Muscle of leg (tissue), 11 donors: Measurements from ENCODE around the gene ROPN1B. TPM values are rescaled to one million over a fixed set of nuclear protein-coding genes. Genes with fewer than 3 reads are reported as not detected.
A peak's percentile ranks its signal among the peaks of the same experiment; 100 is the strongest.

Experiments
- DNase-seq: peaks from one replicate; pipeline ENCODE4 v3.0.0; 2013
- H3K27ac ChIP-seq: one replicate; pipeline ENCODE4 v1.5.1; 2013; ENCODE audit warnings: mild to moderate bottlenecking, low read length, control low read depth
- H3K27me3 ChIP-seq: one replicate; pipeline ENCODE4 v1.6.1; 2013; ENCODE audit warnings: low read length; ENCODE audit not compliant: control insufficient read depth, insufficient read depth
- H3K36me3 ChIP-seq: one replicate; pipeline ENCODE4 v1.6.1; 2013; ENCODE audit warnings: low read length; ENCODE audit not compliant: control insufficient read depth, insufficient read depth
- H3K4me1 ChIP-seq: one replicate; pipeline ENCODE4 v1.6.1; 2013; ENCODE audit warnings: low read length; ENCODE audit not compliant: control insufficient read depth, insufficient read depth
- H3K4me3 ChIP-seq: one replicate; pipeline ENCODE4 v1.5.1; 2013; ENCODE audit warnings: low read length, control low read depth
- H3K9me3 ChIP-seq: replicated peaks from 2 replicates; pipeline ENCODE4 v1.6.1; 2013; ENCODE audit warnings: low read depth, low read length; ENCODE audit not compliant: control insufficient read depth
- WGBS: methylation state at CpG from one replicate; pipeline ENCODE4 v1.1.5; 2013; ENCODE audit warnings: missing lambda C conversion rate; ENCODE audit not compliant: insufficient coverage; 5-methylcytosine and 5-hydroxymethylcytosine counted together
- polyA plus RNA-seq, 8 donors: library from polyadenylated mRNA; unstranded; fragments of 120-200 nt; gene quantifications; one replicate each; pipeline versions ENCODE4 v1.2.1 to v1.2.3, GENCODE V29; 2013; ENCODE audit warnings: inconsistent platforms in 1 of 8, low replicate concordance in 1 of 8; ENCODE audit not compliant: insufficient read length in 8 of 8, insufficient read depth in 1 of 8
- total RNA-seq: library from RNA; stranded (reverse); fragments of 120-200 nt; gene quantifications from one replicate; pipeline ENCODE4 v1.2.4, GENCODE V29; 2013

ROPN1B gene
- total and polyA plus RNA-seq, 9 donors = 0.19 to 0.55 (median 0.25) TPM; not detected in 4

DNA sequence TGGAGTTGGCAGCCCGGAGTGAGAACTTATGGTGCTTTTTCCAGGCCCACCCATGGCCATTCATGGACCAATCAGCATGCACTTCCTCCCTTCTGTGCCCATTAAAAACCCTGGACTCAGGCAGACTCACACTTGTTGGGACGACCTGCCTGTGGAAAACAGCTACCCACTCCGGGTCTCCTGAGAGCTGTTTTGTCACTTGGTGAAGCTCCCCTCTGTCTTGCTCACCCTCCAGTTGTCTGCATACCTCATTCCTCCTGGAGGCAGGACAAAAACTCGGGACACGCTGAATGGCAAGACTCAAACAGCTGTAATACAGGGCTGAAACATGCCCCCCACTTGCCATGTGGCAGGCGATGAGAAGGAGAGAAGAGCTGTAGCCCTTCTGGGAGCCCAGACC is 35.2 kb downstream of the ROPN1B start:
- peaks cover 31% of the 10 kb centered on the region for H3K36me3 ChIP-seq
- no peaks in the 10 kb centered on the region for H3K27me3 ChIP-seq
- H3K27ac ChIP-seq = no peak overlapping the region
- no peak for DNase-seq
- H3K4me3 ChIP-seq = no peak overlapping the region
- H3K9me3 ChIP-seq = no peaks in the 10 kb centered on the region
- no peaks in the 10 kb centered on the region for H3K4me1 ChIP-seq
- 93% methylated on average over 5 of the region's 6 CpGs for WGBS

DNA sequence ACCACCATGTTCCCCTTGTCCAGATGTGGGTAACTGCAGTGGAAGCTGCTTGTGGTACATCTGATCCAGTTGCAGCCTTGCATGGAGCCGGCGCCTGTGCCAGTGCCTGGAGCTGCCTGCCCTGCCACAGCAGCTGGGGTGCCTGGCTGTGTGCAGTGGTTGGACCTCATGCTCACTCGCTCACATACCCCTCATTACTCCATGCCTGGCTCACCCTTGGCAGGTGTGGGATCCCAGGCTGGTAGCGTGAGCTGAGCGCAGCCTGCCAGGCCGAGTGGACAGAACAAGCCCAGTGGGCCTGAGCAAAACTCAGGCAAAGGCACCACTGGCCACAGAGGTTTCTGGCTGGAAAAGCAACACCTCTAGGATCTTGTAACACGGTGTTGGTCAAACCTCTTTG is 35.7 kb downstream of the ROPN1B start:
- peaks cover 31% of the 10 kb centered on the region for H3K36me3 ChIP-seq
- H3K4me1 ChIP-seq = no peaks in the 10 kb centered on the region
- no peak overlapping the region for H3K4me3 ChIP-seq
- no peak overlapping the region for H3K27ac ChIP-seq
- no peak for DNase-seq
- H3K27me3 ChIP-seq = no peaks in the 10 kb centered on the region
- H3K9me3 ChIP-seq = no peaks in the 10 kb centered on the region
- 96% methylated on average over 6 of the region's 7 CpGs for WGBS

DNA sequence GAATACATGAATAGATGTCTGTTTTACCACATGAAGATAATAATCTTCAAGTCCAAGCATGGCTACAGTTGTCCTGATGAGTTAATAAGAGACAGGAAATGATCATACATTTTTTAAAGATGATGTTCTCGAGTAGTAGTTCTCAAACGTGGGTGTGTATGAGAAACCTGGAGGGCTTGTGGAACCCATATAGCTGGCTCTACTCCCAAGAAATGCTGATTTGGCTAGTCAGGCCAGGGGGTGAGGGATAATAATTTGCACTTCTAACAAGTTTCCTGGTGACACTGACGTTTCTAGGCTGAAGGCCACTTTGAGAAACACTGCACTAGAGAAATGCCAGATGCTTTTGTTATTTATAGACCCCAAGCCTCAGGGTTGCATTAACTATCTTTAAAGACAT is 37.0 kb downstream of the ROPN1B start:
- no peak for DNase-seq
- Histone ChIP-seq H3K27me3 (no peaks in the 10 kb centered on the region), H3K27ac (no peak overlapping the region), H3K36me3 (peaks cover 37% of the 10 kb centered on the region), H3K4me1 (no peaks in the 10 kb centered on the region), H3K9me3 (no peaks in the 10 kb centered on the region), H3K4me3 (no peak overlapping the region)
- no CpG with 5 or more reads among the region's 3 CpGs for WGBS

DNA sequence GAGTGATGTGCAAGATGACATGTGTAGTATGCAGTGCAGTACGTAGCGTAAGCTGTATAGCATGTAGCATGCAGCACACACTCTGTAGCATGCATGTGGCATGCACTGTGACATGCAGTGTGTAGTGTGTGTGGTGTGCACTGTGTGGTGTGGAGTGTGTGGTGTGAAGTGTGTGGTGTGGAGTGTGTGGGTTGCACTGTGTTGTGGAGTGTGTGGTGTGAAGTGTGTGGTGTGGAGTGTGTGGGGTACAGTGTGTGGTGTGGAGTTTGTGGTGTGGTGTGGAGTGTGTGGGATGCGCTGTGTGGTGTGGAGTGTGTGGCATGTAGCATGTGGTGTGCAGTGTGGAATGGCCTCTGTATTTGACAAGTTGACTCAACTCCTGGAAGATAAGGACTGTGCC is 39.2 kb downstream of the ROPN1B start:
- peaks cover 44% of the 10 kb centered on the region for H3K36me3 ChIP-seq
- 97% methylated on average over 3 of the region's 3 CpGs for WGBS

DNA sequence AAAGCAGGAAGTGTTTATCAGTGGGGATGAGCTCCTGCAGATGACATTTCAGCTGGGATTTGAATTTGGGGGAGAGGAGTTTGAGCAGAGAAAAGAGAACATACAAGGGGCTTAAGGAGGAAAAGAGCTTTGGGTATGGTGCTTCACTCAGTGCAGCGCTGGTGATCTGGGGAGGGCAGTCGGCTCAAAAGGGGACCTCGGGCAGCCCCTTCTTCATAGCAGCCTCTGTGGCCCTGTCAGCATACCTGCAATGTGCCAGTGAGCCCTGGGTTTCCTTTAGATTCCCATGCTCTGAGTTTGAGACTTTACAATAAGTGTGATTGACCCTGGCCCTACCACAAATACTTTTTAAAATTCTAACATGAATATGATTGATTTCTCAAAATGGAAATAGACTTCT is 40.2 kb downstream of the ROPN1B start:
- WGBS = 80% methylated on average over 3 of the region's 3 CpGs
- H3K9me3 ChIP-seq = no peaks in the 10 kb centered on the region
- H3K27me3 ChIP-seq = no peaks in the 10 kb centered on the region
- DNase-seq = no peak
- no peak overlapping the region for H3K4me3 ChIP-seq
- H3K27ac ChIP-seq = no peak overlapping the region
- no peaks in the 10 kb centered on the region for H3K4me1 ChIP-seq
- H3K36me3 ChIP-seq = peaks cover 45% of the 10 kb centered on the region

More for the DNA sequence above, 39.2 kb downstream of the ROPN1B start:
- Histone ChIP-seq H3K4me3 (no peak overlapping the region), H3K27ac (no peak overlapping the region), H3K4me1 (no peaks in the 10 kb centered on the region), H3K27me3 (no peaks in the 10 kb centered on the region), H3K9me3 (no peaks in the 10 kb centered on the region)
- no peak for DNase-seq

DNA sequence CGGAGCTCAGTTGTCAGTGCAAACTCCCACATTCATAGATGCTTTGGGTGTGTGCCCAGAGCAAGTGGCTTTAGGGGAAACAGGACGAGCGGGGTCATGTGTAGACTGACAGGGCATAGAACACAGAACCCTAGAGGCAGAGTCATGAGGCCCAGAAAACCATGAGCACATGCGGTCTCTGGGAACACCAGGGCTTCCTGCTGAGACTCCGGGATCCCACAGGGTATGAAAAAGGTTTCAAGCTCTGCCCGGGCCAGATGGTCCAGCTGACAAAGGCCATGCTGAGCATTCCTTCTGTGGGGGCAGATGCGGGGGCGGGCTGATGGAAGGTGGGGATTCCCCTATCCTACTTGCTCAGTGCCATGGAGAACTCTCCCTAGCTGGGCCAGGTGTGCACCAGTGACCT is 44.8 kb downstream of the ROPN1B start:
- 100% methylated on average over 3 of the region's 8 CpGs for WGBS
- Histone ChIP-seq H3K27ac (no peak overlapping the region), H3K36me3 (peaks cover 35% of the 10 kb centered on the region), H3K4me1 (no peaks in the 10 kb centered on the region), H3K4me3 (no peak overlapping the region), H3K9me3 (no peaks in the 10 kb centered on the region), H3K27me3 (no peaks in the 10 kb centered on the region)
- DNase-seq = no peak

DNA sequence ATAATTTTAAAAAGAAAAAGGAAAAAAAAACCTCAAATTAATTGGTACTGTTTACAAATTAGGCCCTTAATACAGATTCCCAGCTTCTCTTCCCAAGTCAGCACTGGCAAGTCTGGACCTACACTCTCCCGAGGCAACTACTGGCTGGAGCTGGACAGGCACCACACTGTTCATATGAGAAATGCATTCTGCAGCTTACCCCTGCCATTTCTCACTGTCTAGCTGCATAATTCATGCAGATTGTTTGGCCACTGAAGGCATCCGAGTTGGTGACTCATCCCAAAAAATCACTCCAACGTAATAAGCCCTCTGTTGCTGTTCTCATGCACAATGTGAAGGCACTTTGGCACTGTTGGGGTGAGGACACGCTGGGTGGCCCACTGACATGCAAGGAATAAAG is 45.3 kb downstream of the ROPN1B start:
- 36% methylated on average over 4 of the region's 4 CpGs for WGBS
- no peaks in the 10 kb centered on the region for H3K27me3 ChIP-seq
- no peaks in the 10 kb centered on the region for H3K9me3 ChIP-seq
- no peak overlapping the region for H3K27ac ChIP-seq
- peak; percentile 38 for DNase-seq
- no peak overlapping the region for H3K4me3 ChIP-seq
- peaks cover 34% of the 10 kb centered on the region for H3K36me3 ChIP-seq
- no peaks in the 10 kb centered on the region for H3K4me1 ChIP-seq

DNA sequence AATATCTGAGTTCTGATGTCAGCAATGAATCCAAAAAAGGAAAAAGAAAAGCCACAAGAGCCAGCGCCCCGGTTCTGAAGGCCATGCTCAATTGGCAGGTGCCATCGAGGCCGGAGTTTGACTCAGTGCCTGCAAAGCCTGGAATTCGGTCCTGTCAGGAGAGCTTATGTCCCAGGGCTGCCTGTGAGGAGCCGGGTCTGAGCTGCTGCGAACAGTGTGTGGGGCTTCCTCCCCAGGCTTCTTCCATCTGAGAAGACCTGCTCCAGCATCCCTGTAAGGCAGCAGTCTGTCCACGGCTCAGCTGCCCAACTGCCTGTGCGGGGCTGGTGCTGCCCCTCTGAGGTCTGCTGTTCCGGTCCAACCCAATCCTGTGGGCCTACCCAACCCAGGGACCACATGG is 46.1 kb downstream of the ROPN1B start:
- no peak for DNase-seq
- Histone ChIP-seq H3K4me3 (no peak overlapping the region), H3K36me3 (peaks cover 34% of the 10 kb centered on the region), H3K27me3 (no peaks in the 10 kb centered on the region), H3K4me1 (no peaks in the 10 kb centered on the region), H3K9me3 (no peaks in the 10 kb centered on the region), H3K27ac (no peak overlapping the region)
- WGBS = 88% methylated on average over 10 of the region's 10 CpGs

DNA sequence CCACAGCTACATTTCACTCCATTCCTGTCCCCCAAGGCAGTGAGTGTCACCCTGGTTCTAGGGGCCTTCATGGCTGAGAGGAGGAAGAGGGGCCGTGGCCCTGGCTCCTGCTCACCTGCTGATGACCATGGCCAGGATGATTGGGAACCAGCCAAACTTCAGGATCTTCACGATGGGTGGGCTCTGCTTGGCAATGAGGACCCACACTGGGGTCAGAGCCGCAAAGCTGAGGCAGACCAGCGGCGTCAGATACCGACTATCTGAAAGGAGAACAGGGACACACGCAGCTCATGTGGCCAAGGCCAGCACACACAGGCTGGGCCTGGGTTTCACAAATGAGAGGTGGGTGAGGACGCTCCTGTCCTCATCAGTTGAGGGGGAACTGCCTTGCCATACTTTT is 47.6 kb downstream of the ROPN1B start:
- no peak overlapping the region for H3K27ac ChIP-seq
- WGBS = 100% methylated on average over 7 of the region's 8 CpGs
- DNase-seq = no peak
- no peak overlapping the region for H3K4me3 ChIP-seq
- peaks cover 31% of the 10 kb centered on the region for H3K36me3 ChIP-seq
- no peaks in the 10 kb centered on the region for H3K9me3 ChIP-seq
- H3K4me1 ChIP-seq = no peaks in the 10 kb centered on the region
- H3K27me3 ChIP-seq = no peaks in the 10 kb centered on the region

DNA sequence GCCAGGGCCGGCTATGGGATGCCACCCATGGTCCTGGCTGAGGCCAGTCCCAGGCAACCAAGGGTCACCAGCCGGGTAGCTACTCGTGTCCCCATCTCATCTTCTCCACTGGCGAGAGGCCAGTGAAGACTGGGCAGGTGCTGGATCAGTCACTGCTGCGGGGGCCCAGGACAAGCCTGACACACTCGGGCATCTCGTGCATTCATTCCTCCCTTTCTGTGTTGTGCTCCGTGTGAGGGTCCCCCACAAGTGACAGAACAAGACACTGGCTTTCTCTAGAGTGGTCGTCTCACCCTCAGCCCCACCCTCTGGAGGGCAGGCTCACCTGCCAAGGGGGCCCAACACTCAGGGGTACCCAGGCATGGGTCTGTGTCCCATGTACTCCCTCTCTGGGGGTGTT is 48.4 kb downstream of the ROPN1B start:
- 79% methylated on average over 7 of the region's 9 CpGs for WGBS
- H3K36me3 ChIP-seq = peaks cover 30% of the 10 kb centered on the region

DNA sequence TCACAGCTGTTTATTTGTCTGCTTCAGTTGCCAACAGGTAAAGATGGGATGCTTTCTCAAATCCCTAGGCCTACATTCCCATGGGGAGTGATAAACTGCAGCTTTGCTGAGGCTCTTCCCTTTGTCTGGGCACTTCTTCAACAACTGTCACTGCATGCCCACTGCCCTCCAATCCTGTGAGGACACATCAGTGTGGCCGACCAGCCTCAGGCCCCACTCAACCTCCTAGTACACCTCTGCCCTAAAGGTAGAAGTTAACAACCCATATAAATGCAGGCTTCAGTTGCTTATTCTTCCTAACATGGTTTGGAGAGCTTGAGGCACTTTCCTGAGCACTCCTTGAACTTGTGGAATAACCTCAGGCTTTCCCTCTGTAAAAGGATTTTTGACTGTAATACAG is 49.6 kb downstream of the ROPN1B start:
- H3K36me3 ChIP-seq = peaks cover 24% of the 10 kb centered on the region
- no peaks in the 10 kb centered on the region for H3K9me3 ChIP-seq
- 67% methylated on average over 1 of the region's 1 CpG for WGBS
- H3K27me3 ChIP-seq = no peaks in the 10 kb centered on the region
- no peak overlapping the region for H3K27ac ChIP-seq
- no peak for DNase-seq
- no peaks in the 10 kb centered on the region for H3K4me1 ChIP-seq
- no peak overlapping the region for H3K4me3 ChIP-seq

More for the DNA sequence above, 48.4 kb downstream of the ROPN1B start:
- Histone ChIP-seq H3K27ac (no peak overlapping the region), H3K4me3 (no peak overlapping the region), H3K4me1 (no peaks in the 10 kb centered on the region), H3K27me3 (no peaks in the 10 kb centered on the region), H3K9me3 (no peaks in the 10 kb centered on the region)
- DNase-seq = no peak
